Gastroesophageal sphincter (tissue), 3 donors: ENCODE data around the gene LDB2.

ENCODE experiments used
- EP300 ChIP-seq: sonication (generic); formaldehyde crosslinking; IDR thresholded peaks from one replicate; pipeline ENCODE4 v1.6.1; 2017; ENCODE audit warnings: antibody characterized with exemption, mild to moderate bottlenecking
- POLR2A ChIP-seq, 2 donors: fragments of 450-650 bp; IDR thresholded peaks; one replicate each; pipeline ENCODE4 v1.6.1; 2017; ENCODE audit warnings: antibody characterized with exemption in 2 of 2, mild to moderate bottlenecking in 2 of 2, moderate library complexity in 1 of 2
- POLR2AphosphoS5 ChIP-seq: sonication (generic); formaldehyde crosslinking; IDR thresholded peaks from one replicate; pipeline ENCODE4 v1.6.1; 2017; ENCODE audit warnings: antibody characterized with exemption
- TF ChIP-seq, protein P1 (sequence below), 4 experiments: fragments of 200-600 bp in 2 of 4; fragments of 450-650 bp in 2 of 4; sonication (generic) in 1 of 4; IDR thresholded peaks; one replicate each; pipeline ENCODE4 v1.5.1; 2017 to 2019; ENCODE audit warnings: antibody characterized with exemption in 4 of 4, mild to moderate bottlenecking in 2 of 4, moderate library complexity in 2 of 4

DNA sequence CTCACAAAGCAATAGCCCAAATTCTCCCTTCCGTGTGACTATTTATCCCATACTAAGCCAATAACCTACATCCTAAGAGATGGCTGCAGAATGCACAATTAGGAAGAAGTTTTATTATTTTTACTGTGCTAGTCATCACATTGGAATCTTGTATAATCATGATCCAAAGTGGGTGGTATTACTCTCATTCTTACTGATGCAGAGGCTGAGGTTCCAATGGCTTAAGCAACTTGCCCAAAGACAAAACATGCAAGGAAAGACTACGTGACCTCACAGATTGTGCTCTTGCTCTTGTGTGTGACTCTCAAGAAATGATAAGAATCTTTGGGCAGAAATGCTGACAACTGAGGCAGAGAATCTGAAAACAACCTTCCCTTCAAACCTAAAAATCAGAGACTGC is 212.2 kb downstream of the LDB2 start:
- peak; percentile 19 for TF ChIP-seq POLR2AphosphoS5
- TF ChIP-seq, protein P1, sequence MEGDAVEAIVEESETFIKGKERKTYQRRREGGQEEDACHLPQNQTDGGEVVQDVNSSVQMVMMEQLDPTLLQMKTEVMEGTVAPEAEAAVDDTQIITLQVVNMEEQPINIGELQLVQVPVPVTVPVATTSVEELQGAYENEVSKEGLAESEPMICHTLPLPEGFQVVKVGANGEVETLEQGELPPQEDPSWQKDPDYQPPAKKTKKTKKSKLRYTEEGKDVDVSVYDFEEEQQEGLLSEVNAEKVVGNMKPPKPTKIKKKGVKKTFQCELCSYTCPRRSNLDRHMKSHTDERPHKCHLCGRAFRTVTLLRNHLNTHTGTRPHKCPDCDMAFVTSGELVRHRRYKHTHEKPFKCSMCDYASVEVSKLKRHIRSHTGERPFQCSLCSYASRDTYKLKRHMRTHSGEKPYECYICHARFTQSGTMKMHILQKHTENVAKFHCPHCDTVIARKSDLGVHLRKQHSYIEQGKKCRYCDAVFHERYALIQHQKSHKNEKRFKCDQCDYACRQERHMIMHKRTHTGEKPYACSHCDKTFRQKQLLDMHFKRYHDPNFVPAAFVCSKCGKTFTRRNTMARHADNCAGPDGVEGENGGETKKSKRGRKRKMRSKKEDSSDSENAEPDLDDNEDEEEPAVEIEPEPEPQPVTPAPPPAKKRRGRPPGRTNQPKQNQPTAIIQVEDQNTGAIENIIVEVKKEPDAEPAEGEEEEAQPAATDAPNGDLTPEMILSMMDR (IDR thresholded peaks at IDR 0.05) = no peak
- no peak for TF ChIP-seq EP300
- no peak for TF ChIP-seq POLR2A (IDR thresholded peaks at IDR 0.05)
